MV-4-11 (cell line): ENCODE data around the gene EFR3B.
A peak's percentile ranks its signal among the peaks of the same experiment; 100 is the strongest.
"Not testable (repeated sequence)": the region's sequence is repeated elsewhere in the genome, so short reads cannot be mapped to it uniquely, and the experiment has no call there.

Experiments
- DNase-seq: peaks from one replicate; lab custom pipeline; 2025; lab: John Stamatoyannopoulos, UW

Gene EFR3B

GRCh38 chr2:25150993-25151392 lies 109.1 kb downstream of the EFR3B start:
- peak; percentile 25 for DNase-seq

- no peak for DNase-seq
Observed at GRCh38 chr2:25151718-25152117, 109.8 kb downstream of the EFR3B start.

- no peak for DNase-seq
Observed at GRCh38 chr2:25155401-25155800, 113.5 kb downstream of the EFR3B start.

- no peak for DNase-seq
Observed at GRCh38 chr2:25158096-25158852, 116.4 kb downstream of the EFR3B start.

GRCh38 chr2:25159949-25160348 lies 118.1 kb downstream of the EFR3B start:
- DNase-seq = peak; percentile 30

- DNase-seq = no peak
Observed at GRCh38 chr2:25160376-25160775, 118.5 kb downstream of the EFR3B start.

GRCh38 chr2:25161055-25161781 lies 119.3 kb downstream of the EFR3B start:
- no peak for DNase-seq

- DNase-seq = not testable (repeated sequence)
Observed at GRCh38 chr2:25162061-25162460, 120.2 kb downstream of the EFR3B start.

GRCh38 chr2:25164561-25164960 lies 122.7 kb downstream of the EFR3B start:
- no peak for DNase-seq

GRCh38 chr2:25165992-25166875 lies 124.4 kb downstream of the EFR3B start:
- peak; percentile 63 for DNase-seq

GRCh38 chr2:25168256-25169072 lies 126.6 kb downstream of the EFR3B start, which contains the start of gene POMC:
POMC (minus strand) TSS chr2:25168580; CDS start chr2:25164772, 3,808 bp downstream.
- DNase-seq = no peak

- DNase-seq = no peak
Observed at GRCh38 chr2:25169073-25169470, 127.2 kb downstream of the EFR3B start.

GRCh38 chr2:25170888-25171287 lies 129.0 kb downstream of the EFR3B start:
- DNase-seq = peak; percentile 16

GRCh38 chr2:25173719-25174118 lies 131.8 kb downstream of the EFR3B start:
- DNase-seq = no peak

GRCh38 chr2:25174192-25174861 lies 132.5 kb downstream of the EFR3B start:
- DNase-seq = no peak

- peak; percentile 61 for DNase-seq
Observed at GRCh38 chr2:25176138-25176537, 134.3 kb downstream of the EFR3B start.

- no peak for DNase-seq
Observed at GRCh38 chr2:25176541-25177181, 134.8 kb downstream of the EFR3B start.

GRCh38 chr2:25177211-25177611 lies 135.3 kb downstream of the EFR3B start:
- DNase-seq = no peak

GRCh38 chr2:25178976-25179375 lies 137.1 kb downstream of the EFR3B start:
- no peak for DNase-seq

GRCh38 chr2:25184254-25184653 lies 142.4 kb downstream of the EFR3B start:
- DNase-seq = no peak
